Measurements from ENCODE around the gene CREB3L2. TPM values are rescaled to one million over a fixed set of nuclear protein-coding genes. Genes with fewer than 3 reads are reported as not detected.

Gene CREB3L2
- total RNA-seq, 1 experiment from 2014 or later = 49.8 TPM

DNA sequence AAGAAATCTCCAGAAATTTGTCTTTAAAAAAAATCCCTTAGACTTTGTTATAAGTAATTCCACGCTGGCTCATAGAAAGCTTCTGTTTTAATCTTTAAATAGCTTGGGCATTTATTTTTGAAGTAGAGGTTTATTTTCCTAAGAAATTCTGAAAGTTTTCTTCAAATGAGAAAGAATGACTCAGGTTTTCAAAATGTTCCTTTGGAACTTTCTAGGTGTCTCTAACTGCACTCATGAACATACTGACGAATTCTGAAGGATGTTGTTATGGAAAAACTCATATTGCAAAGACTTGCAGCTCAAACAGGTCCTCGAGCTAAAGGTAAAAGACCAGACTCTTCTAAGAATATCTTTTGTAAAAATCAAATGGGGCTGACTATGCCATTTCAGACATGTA is 165.8 kb downstream of the CREB3L2 start:
- Histone ChIP-seq H3K9me2 (ENCODE audit: insufficient read depth) (no peaks in the 10 kb centered on the region), H4K20me1 (ENCODE audit: insufficient read depth) (no peaks in the 10 kb centered on the region), H3K79me2 (ENCODE audit: insufficient read depth, low read length) (no peaks in the 10 kb centered on the region), H3K27me3 (ENCODE audit: insufficient read depth, low read length) (no peaks in the 10 kb centered on the region), H3K4me1 (ENCODE audit: control insufficient read depth in 1 of 2, insufficient read depth in 2 of 2, low read length in 2 of 2) (no peaks in the 10 kb centered on the region), H3K4me3 (replicated peaks in 1 of 2; ENCODE audit: low read depth in 1 of 2, low read length in 2 of 2) (no peak overlapping the region), H3K9ac (ENCODE audit: low read length) (no peak overlapping the region), H3K36me3 (ENCODE audit: control insufficient read depth in 1 of 2, insufficient read depth in 2 of 2, low read length in 2 of 2) (no peaks in the 10 kb centered on the region), H2AFZ (ENCODE audit: low read depth, low read length, poor library complexity, severe bottlenecking) (no peak overlapping the region), H3K27ac (ENCODE audit: low read depth, low read length) (no peak overlapping the region), H3K4me2 (ENCODE audit: low read length) (no peak overlapping the region), H3K9me3 (ENCODE audit: control insufficient read depth in 1 of 2, insufficient read depth in 1 of 2, low read depth in 1 of 2, low read length in 2 of 2) (no peaks in the 10 kb centered on the region)
- POLR2A ChIA-PET = no interaction called here
- TF ChIP-seq CEBPB (IDR thresholded peaks at IDR 0.05; ENCODE audit: low read depth) = no peak
- no peak for TF ChIP-seq ZFX (IDR thresholded peaks at IDR 0.05)
- TF ChIP-seq ELF1 (IDR thresholded peaks at IDR 0.05; ENCODE audit: borderline replicate concordance, low read depth) = no peak
- TF ChIP-seq RAD21 (IDR thresholded peaks at IDR 0.05; ENCODE audit: low read depth) = no peak
- TF ChIP-seq ZNF274 (IDR thresholded peaks at IDR 0.05; ENCODE audit: low read depth, low read length) = no peak
- no peak for TF ChIP-seq EZH2phosphoT487 (IDR thresholded peaks at IDR 0.05; ENCODE audit: borderline replicate concordance)
- TF ChIP-seq JUND (IDR thresholded peaks at IDR 0.05) = no peak
- TF ChIP-seq, protein P1, sequence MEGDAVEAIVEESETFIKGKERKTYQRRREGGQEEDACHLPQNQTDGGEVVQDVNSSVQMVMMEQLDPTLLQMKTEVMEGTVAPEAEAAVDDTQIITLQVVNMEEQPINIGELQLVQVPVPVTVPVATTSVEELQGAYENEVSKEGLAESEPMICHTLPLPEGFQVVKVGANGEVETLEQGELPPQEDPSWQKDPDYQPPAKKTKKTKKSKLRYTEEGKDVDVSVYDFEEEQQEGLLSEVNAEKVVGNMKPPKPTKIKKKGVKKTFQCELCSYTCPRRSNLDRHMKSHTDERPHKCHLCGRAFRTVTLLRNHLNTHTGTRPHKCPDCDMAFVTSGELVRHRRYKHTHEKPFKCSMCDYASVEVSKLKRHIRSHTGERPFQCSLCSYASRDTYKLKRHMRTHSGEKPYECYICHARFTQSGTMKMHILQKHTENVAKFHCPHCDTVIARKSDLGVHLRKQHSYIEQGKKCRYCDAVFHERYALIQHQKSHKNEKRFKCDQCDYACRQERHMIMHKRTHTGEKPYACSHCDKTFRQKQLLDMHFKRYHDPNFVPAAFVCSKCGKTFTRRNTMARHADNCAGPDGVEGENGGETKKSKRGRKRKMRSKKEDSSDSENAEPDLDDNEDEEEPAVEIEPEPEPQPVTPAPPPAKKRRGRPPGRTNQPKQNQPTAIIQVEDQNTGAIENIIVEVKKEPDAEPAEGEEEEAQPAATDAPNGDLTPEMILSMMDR (IDR thresholded peaks at IDR 0.05 in 2 of 3, conservative IDR thresholded peaks at IDR 0.05 in 1 of 3; ENCODE audit: borderline replicate concordance in 1 of 3, insufficient read depth in 1 of 3, low read depth in 2 of 3, low read length in 2 of 3) = no peak
- TF ChIP-seq SRF (IDR thresholded peaks at IDR 0.05; ENCODE audit: low read depth) = no peak
- BruUV-seq (replicated peaks) = no TSS peak
- no peak for DNase-seq (ENCODE audit: low read depth, low spot score)
- intact Hi-C loops (cut with micrococcal nuclease) = no loop called here
- no peak for ATAC-seq
- CTCF ChIA-PET = no interaction called here
- RAD21 ChIA-PET (ENCODE audit: low non-redundant PET in 1 of 2, low total read pairs in 2 of 2, uncharacterized antibody in 2 of 2, unreplicated experiment in 2 of 2) = no interaction called here

DNA sequence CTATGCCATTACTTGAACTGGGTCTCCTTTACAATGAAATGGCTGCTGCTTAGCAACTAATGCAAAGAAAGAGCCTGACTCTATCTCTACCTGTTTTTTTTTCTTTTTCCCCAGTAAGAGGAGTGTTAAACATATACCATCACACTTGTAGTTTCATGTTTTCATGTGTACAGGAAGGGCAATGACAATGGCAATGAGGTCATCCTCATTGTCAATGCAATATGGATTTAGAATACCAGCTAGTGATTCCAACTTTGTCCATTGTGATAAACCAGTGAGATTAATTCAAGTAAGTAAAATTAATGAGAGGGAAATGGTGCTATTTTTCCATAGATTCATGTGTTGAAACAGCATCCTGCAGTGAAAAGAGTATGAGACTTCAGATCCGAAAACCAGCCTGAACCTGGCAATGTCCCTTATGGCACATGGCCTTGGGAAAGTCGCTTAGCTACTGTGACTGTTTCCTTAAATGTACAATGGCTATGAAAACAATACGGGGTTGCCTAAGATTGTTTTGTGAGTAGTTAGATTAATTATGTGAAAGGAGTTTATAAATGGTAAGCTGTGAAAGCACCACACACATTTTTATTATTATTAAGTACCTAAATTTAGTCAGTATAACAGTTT is 166.3 kb downstream of the CREB3L2 start:
- Histone ChIP-seq H3K79me2 (ENCODE audit: insufficient read depth, low read length) (no peaks in the 10 kb centered on the region), H3K9me3 (ENCODE audit: control insufficient read depth in 1 of 2, insufficient read depth in 1 of 2, low read depth in 1 of 2, low read length in 2 of 2) (no peaks in the 10 kb centered on the region), H3K9me2 (ENCODE audit: insufficient read depth) (no peaks in the 10 kb centered on the region), H3K27ac (ENCODE audit: low read depth, low read length) (no peak overlapping the region), H2AFZ (ENCODE audit: low read depth, low read length, poor library complexity, severe bottlenecking) (no peak overlapping the region), H3K4me3 (replicated peaks in 1 of 2; ENCODE audit: low read depth in 1 of 2, low read length in 2 of 2) (no peak overlapping the region), H3K4me1 (ENCODE audit: control insufficient read depth in 1 of 2, insufficient read depth in 2 of 2, low read length in 2 of 2) (no peaks in the 10 kb centered on the region), H4K20me1 (ENCODE audit: insufficient read depth) (no peaks in the 10 kb centered on the region), H3K4me2 (ENCODE audit: low read length) (no peak overlapping the region), H3K36me3 (ENCODE audit: control insufficient read depth in 1 of 2, insufficient read depth in 2 of 2, low read length in 2 of 2) (no peaks in the 10 kb centered on the region), H3K27me3 (ENCODE audit: insufficient read depth, low read length) (no peaks in the 10 kb centered on the region), H3K9ac (ENCODE audit: low read length) (no peak overlapping the region)
- POLR2A ChIA-PET = no interaction called here
- CTCF ChIA-PET = no interaction called here
- intact Hi-C loops (cut with micrococcal nuclease) = no loop called here
- DNase-seq (ENCODE audit: low read depth, low spot score) (no peak), ATAC-seq (no peak)
- no TSS peak for BruUV-seq (replicated peaks)
- RAD21 ChIA-PET (ENCODE audit: low non-redundant PET in 1 of 2, low total read pairs in 2 of 2, uncharacterized antibody in 2 of 2, unreplicated experiment in 2 of 2) = no interaction called here
- TF ChIP-seq POLR2A (IDR thresholded peaks at IDR 0.05; ENCODE audit: borderline replicate concordance, extremely low read depth, insufficient read depth, insufficient read length) (no peak), SRF (IDR thresholded peaks at IDR 0.05; ENCODE audit: low read depth) (no peak), EZH2phosphoT487 (IDR thresholded peaks at IDR 0.05; ENCODE audit: borderline replicate concordance) (no peak)
- TF ChIP-seq, protein P1 (IDR thresholded peaks at IDR 0.05 in 2 of 3, conservative IDR thresholded peaks at IDR 0.05 in 1 of 3; ENCODE audit: borderline replicate concordance in 1 of 3, insufficient read depth in 1 of 3, low read depth in 2 of 3, low read length in 2 of 3) = no peak
- TF ChIP-seq, protein P2, sequence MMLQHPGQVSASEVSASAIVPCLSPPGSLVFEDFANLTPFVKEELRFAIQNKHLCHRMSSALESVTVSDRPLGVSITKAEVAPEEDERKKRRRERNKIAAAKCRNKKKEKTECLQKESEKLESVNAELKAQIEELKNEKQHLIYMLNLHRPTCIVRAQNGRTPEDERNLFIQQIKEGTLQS (IDR thresholded peaks at IDR 0.05) = no peak
- TF ChIP-seq, protein P3, sequence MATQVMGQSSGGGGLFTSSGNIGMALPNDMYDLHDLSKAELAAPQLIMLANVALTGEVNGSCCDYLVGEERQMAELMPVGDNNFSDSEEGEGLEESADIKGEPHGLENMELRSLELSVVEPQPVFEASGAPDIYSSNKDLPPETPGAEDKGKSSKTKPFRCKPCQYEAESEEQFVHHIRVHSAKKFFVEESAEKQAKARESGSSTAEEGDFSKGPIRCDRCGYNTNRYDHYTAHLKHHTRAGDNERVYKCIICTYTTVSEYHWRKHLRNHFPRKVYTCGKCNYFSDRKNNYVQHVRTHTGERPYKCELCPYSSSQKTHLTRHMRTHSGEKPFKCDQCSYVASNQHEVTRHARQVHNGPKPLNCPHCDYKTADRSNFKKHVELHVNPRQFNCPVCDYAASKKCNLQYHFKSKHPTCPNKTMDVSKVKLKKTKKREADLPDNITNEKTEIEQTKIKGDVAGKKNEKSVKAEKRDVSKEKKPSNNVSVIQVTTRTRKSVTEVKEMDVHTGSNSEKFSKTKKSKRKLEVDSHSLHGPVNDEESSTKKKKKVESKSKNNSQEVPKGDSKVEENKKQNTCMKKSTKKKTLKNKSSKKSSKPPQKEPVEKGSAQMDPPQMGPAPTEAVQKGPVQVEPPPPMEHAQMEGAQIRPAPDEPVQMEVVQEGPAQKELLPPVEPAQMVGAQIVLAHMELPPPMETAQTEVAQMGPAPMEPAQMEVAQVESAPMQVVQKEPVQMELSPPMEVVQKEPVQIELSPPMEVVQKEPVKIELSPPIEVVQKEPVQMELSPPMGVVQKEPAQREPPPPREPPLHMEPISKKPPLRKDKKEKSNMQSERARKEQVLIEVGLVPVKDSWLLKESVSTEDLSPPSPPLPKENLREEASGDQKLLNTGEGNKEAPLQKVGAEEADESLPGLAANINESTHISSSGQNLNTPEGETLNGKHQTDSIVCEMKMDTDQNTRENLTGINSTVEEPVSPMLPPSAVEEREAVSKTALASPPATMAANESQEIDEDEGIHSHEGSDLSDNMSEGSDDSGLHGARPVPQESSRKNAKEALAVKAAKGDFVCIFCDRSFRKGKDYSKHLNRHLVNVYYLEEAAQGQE (IDR thresholded peaks at IDR 0.05; ENCODE audit: low read depth) = no peak

All from HCT116 (cell line).